PFSK-1 (cell line): ENCODE data around the gene NRL.

ENCODE experiments used
- FOXP2 ChIP-seq: optimal IDR thresholded peaks from 2 replicates; pipeline ENCODE3; 2011; ENCODE audit warnings: borderline replicate concordance, control low read depth, inconsistent platforms; ENCODE audit not compliant: insufficient read depth; ENCODE audit errors: extremely low read length, extremely low read depth
- POLR2AphosphoS5 ChIP-seq: IDR thresholded peaks from 2 replicates; pipeline ENCODE4 v1.6.1; 2012; ENCODE audit warnings: low read depth, mild to moderate bottlenecking, control low read depth, low read length, moderate library complexity
- REST ChIP-seq, 2 experiments: IDR thresholded peaks; 2 replicates each; pipeline versions ENCODE4 v1.6.1 to v1.8.0; 2011 to 2012; ENCODE audit warnings: low read depth in 2 of 2, low read length in 2 of 2, control low read depth in 1 of 2, inconsistent platforms in 1 of 2, mild to moderate bottlenecking in 1 of 2, moderate library complexity in 1 of 2; ENCODE audit not compliant: insufficient read depth in 1 of 2
- SIN3A ChIP-seq: IDR thresholded peaks from 2 replicates; pipeline ENCODE4 v1.6.1; 2012; ENCODE audit warnings: mild to moderate bottlenecking, low read length, moderate library complexity, borderline replicate concordance; ENCODE audit not compliant: insufficient read depth
- TAF1 ChIP-seq: IDR thresholded peaks from 2 replicates; pipeline ENCODE4 v1.6.1; 2012; ENCODE audit warnings: low read length, control low read depth, borderline replicate concordance; ENCODE audit not compliant: insufficient read depth

- TF ChIP-seq POLR2AphosphoS5 (no peak), REST (IDR thresholded peaks at IDR 0.05; ENCODE audit: insufficient read depth in 1 of 2, low read depth in 2 of 2, low read length in 2 of 2) (peak; percentile 88 to 92), SIN3A (no peak), FOXP2 (no peak), TAF1 (no peak)
Observed at GRCh38 chr14:24051789-24052655, 62.7 kb downstream of the NRL start, which contains the start of gene CARMIL3.
